Measurements from ENCODE around the gene EVX2.

The EVX2 gene

GRCh38 chr2:176106581-176107539 lies 23.1 kb upstream of the EVX2 start, which contains the start of gene HOXD11:
Gene HOXD11, plus strand, starts transcription at chr2:176107280. Its CDS starts 76 bp downstream, at chr2:176107356.
- peak; percentile 34 for DNase-seq

- no peak for DNase-seq
Observed at GRCh38 chr2:176105730-176106580, 22.2 kb upstream of the EVX2 start.

- DNase-seq, result no peak
Observed at GRCh38 chr2:176105078-176105729, 21.4 kb upstream of the EVX2 start.

- DNase-seq, result no peak
Observed at GRCh38 chr2:176104316-176105077, 20.7 kb upstream of the EVX2 start.

- no peak for DNase-seq
Observed at GRCh38 chr2:176103742-176104315, 20.1 kb upstream of the EVX2 start.

- no peak for DNase-seq
Observed at GRCh38 chr2:176103194-176103593, 19.4 kb upstream of the EVX2 start.

GRCh38 chr2:176102309-176102866 lies 18.6 kb upstream of the EVX2 start:
- DNase-seq, result no peak

- DNase-seq, result no peak
Observed at GRCh38 chr2:176101842-176102241, 18.1 kb upstream of the EVX2 start.

GRCh38 chr2:176101216-176101830 lies 17.6 kb upstream of the EVX2 start:
- DNase-seq, result no peak

GRCh38 chr2:176100547-176101140 lies 16.9 kb upstream of the EVX2 start:
- DNase-seq, result no peak

GRCh38 chr2:176099728-176100546 lies 16.2 kb upstream of the EVX2 start, which contains the start of gene HOXD12:
Gene HOXD12, plus strand, starts transcription at chr2:176099795. Its CDS starts 7 bp downstream, at chr2:176099802.
- no peak for DNase-seq

- no peak for DNase-seq
Observed at GRCh38 chr2:176099159-176099727, 15.5 kb upstream of the EVX2 start.

GRCh38 chr2:176098366-176099158 lies 14.8 kb upstream of the EVX2 start:
- DNase-seq, result no peak

GRCh38 chr2:176097820-176098365 lies 14.1 kb upstream of the EVX2 start:
- DNase-seq, result no peak

GRCh38 chr2:176096986-176097819 lies 13.4 kb upstream of the EVX2 start:
- DNase-seq, result peak; percentile 77

- no peak for DNase-seq
Observed at GRCh38 chr2:176096243-176096985, 12.7 kb upstream of the EVX2 start.
